H9 (cell line): Measurements from ENCODE around the gene CRISP3. TPM values are rescaled to one million over a fixed set of nuclear protein-coding genes. Genes with fewer than 3 reads are reported as not detected.

ENCODE experiments used
- DNase-seq: peaks from one replicate; pipeline ENCODE4 v3.0.0-alpha.2; 2017
- H2AFZ ChIP-seq: one replicate; pipeline ENCODE4 v1.6.1; 2013; ENCODE audit warnings: mild to moderate bottlenecking, low read length, control low read depth, moderate library complexity
- H2AK5ac ChIP-seq: 2 replicates; pipeline ENCODE4 v1.6.1; 2013; ENCODE audit warnings: low read length, control low read depth, mixed read lengths; ENCODE audit not compliant: insufficient read length
- H2BK120ac ChIP-seq: one replicate; pipeline ENCODE4 v1.6.1; 2013; ENCODE audit warnings: low read depth, mild to moderate bottlenecking, low read length, control low read depth, inconsistent platforms; ENCODE audit not compliant: poor library complexity, severe bottlenecking
- H2BK12ac ChIP-seq: 2 replicates; pipeline ENCODE4 v1.6.1; 2013; ENCODE audit warnings: low read length, control low read depth, mixed read lengths, low read depth; ENCODE audit not compliant: insufficient read length
- H2BK15ac ChIP-seq: 2 replicates; pipeline ENCODE4 v1.6.1; 2013; ENCODE audit warnings: low read depth, low read length, control low read depth
- H2BK20ac ChIP-seq: one replicate; pipeline ENCODE4 v1.6.1; 2013; ENCODE audit warnings: low read depth, mild to moderate bottlenecking, low read length, control low read depth, inconsistent platforms; ENCODE audit not compliant: poor library complexity, severe bottlenecking
- H2BK5ac ChIP-seq: 2 replicates; pipeline ENCODE4 v1.6.1; 2013; ENCODE audit warnings: low read length, control low read depth, mixed read lengths; ENCODE audit not compliant: insufficient read length
- H3K14ac ChIP-seq: 2 replicates; pipeline ENCODE4 v1.6.1; 2013; ENCODE audit warnings: low read length, control low read depth; ENCODE audit not compliant: insufficient read depth
- H3K18ac ChIP-seq: 2 replicates; pipeline ENCODE4 v1.6.1; 2013; ENCODE audit warnings: low read depth, mild to moderate bottlenecking, mixed read lengths, low read length, control low read depth; ENCODE audit not compliant: insufficient read length
- H3K23ac ChIP-seq: 2 replicates; pipeline ENCODE4 v1.6.1; 2013; ENCODE audit warnings: low read length, control low read depth, mixed read lengths, low read depth; ENCODE audit not compliant: insufficient read length
- H3K23me2 ChIP-seq: 2 replicates; pipeline ENCODE4 v1.6.1; 2013; ENCODE audit warnings: low read depth, mild to moderate bottlenecking, mixed read lengths, low read length, control low read depth; ENCODE audit not compliant: insufficient read length, poor library complexity, severe bottlenecking
- H3K27ac ChIP-seq: 2 replicates; pipeline ENCODE4 v1.5.1; 2013; ENCODE audit warnings: low read length, control low read depth, mixed read lengths, low read depth; ENCODE audit not compliant: insufficient read length
- H3K27me3 ChIP-seq: 2 replicates; pipeline ENCODE4 v1.6.1; 2013; ENCODE audit warnings: low read length, control low read depth, inconsistent platforms; ENCODE audit not compliant: insufficient read depth
- H3K4ac ChIP-seq: 2 replicates; pipeline ENCODE4 v1.6.1; 2013; ENCODE audit warnings: low read depth, mild to moderate bottlenecking, control low read depth, inconsistent platforms, low read length, moderate library complexity
- H3K4me1 ChIP-seq: 2 replicates; pipeline ENCODE4 v1.6.1; 2013; ENCODE audit warnings: low read length, control low read depth, inconsistent platforms; ENCODE audit not compliant: insufficient read depth
- H3K4me2 ChIP-seq: 2 replicates; pipeline ENCODE4 v1.6.1; 2013; ENCODE audit warnings: low read length, control low read depth, mixed read lengths; ENCODE audit not compliant: insufficient read length, insufficient read depth
- H3K56ac ChIP-seq: 2 replicates; pipeline ENCODE4 v1.6.1; 2013; ENCODE audit warnings: low read depth, mild to moderate bottlenecking, mixed read lengths, low read length, control low read depth; ENCODE audit not compliant: insufficient read length
- H3K79me1 ChIP-seq: 2 replicates; pipeline ENCODE4 v1.6.1; 2013; ENCODE audit warnings: low read depth, mild to moderate bottlenecking, moderate library complexity, low read length, control low read depth, inconsistent platforms; ENCODE audit not compliant: insufficient read depth, poor library complexity, severe bottlenecking
- H3K79me2 ChIP-seq: 2 replicates; pipeline ENCODE4 v1.6.1; 2013; ENCODE audit warnings: low read length, control low read depth, inconsistent platforms; ENCODE audit not compliant: insufficient read depth
- H3K9ac ChIP-seq: 2 replicates; pipeline ENCODE4 v1.6.1; 2013; ENCODE audit warnings: low read length, control low read depth, mixed read lengths; ENCODE audit not compliant: insufficient read length; ENCODE audit errors: extremely low read depth
- H3K9me3 ChIP-seq: one replicate; pipeline ENCODE4 v1.6.1; 2013; ENCODE audit warnings: low read depth, low read length, inconsistent platforms; ENCODE audit not compliant: control insufficient read depth
- H3T11ph ChIP-seq: one replicate; pipeline ENCODE4 v1.6.1; 2013; ENCODE audit warnings: mild to moderate bottlenecking, low read length, control low read depth, inconsistent platforms
- H4K20me1 ChIP-seq: one replicate; pipeline ENCODE4 v1.6.1; 2013; ENCODE audit not compliant: control insufficient read depth, insufficient read length, insufficient read depth
- H4K5ac ChIP-seq: 2 replicates; pipeline ENCODE4 v1.6.1; 2013; ENCODE audit warnings: low read depth, mild to moderate bottlenecking, mixed read lengths, low read length, control low read depth; ENCODE audit not compliant: insufficient read length
- H4K8ac ChIP-seq: replicated peaks from 2 replicates; pipeline ENCODE4 v1.6.1; 2013; ENCODE audit warnings: low read length, control low read depth, mixed read lengths, low read depth; ENCODE audit not compliant: insufficient read length
- H4K91ac ChIP-seq: 2 replicates; pipeline ENCODE4 v1.6.1; 2013; ENCODE audit warnings: low read depth, mild to moderate bottlenecking, moderate library complexity, mixed read lengths, low read length, control low read depth; ENCODE audit not compliant: insufficient read length
- H3K27ac Mint-ChIP-seq, 3 experiments: 2 replicates in 2 of 3; 3 replicates in 1 of 3; pipeline ENCODE4 v1.8.0; 2020 to 2021; ENCODE audit warnings: mixed read lengths in 3 of 3, mild to moderate bottlenecking in 1 of 3, moderate library complexity in 1 of 3
- H3K27me3 Mint-ChIP-seq: 2 replicates; pipeline ENCODE4 v1.8.0; 2021; ENCODE audit warnings: low read depth, mild to moderate bottlenecking, moderate library complexity, mixed read lengths
- H3K36me3 Mint-ChIP-seq, 3 experiments: 2 replicates in 2 of 3; 3 replicates in 1 of 3; pipeline ENCODE4 v1.8.0; 2020 to 2021; ENCODE audit warnings: low read depth in 3 of 3, mixed read lengths in 3 of 3; ENCODE audit not compliant: insufficient read depth in 1 of 3
- H3K4me1 Mint-ChIP-seq, 2 experiments: 2 replicates each; pipeline ENCODE4 v1.8.0; 2020; ENCODE audit warnings: mixed read lengths in 2 of 2
- H3K4me3 Mint-ChIP-seq, 2 experiments: 2 replicates in 1 of 2; 3 replicates in 1 of 2; pipeline ENCODE4 v1.8.0; 2020 to 2021; ENCODE audit warnings: mild to moderate bottlenecking in 2 of 2, mixed read lengths in 2 of 2, moderate library complexity in 1 of 2
- H3K9me3 Mint-ChIP-seq, 2 experiments: 2 replicates in 1 of 2; 3 replicates in 1 of 2; pipeline ENCODE4 v1.8.0; 2020; ENCODE audit warnings: mild to moderate bottlenecking in 2 of 2, mixed read lengths in 2 of 2, moderate library complexity in 1 of 2
- CTCF ChIP-seq: fragments of 200-600 bp; sonication (generic); conservative IDR thresholded peaks from 3 replicates; pipeline ENCODE4 v1.8.0; 2021; ENCODE audit warnings: antibody characterized with exemption, mild to moderate bottlenecking
- WGBS: extraction: QIAGEN DNeasy Blood & Tissue Kit; methylation state at CpG from one replicate; pipeline ENCODE4 v1.1.7; 2013; ENCODE audit warnings: missing lambda C conversion rate, low lambda C conversion rate, mixed read lengths; ENCODE audit not compliant: insufficient read length; ENCODE audit errors: extremely low coverage; 5-methylcytosine and 5-hydroxymethylcytosine counted together
- total RNA-seq: library from RNA; stranded (reverse); gene quantifications from 2 replicates; pipeline ENCODE4 v1.2.1, GENCODE V29; 2021

CRISP3 gene
- total RNA-seq, 1 experiment from 2014 or later: not detected

- Histone ChIP-seq H2BK12ac (no peak overlapping the region), H2BK15ac (no peak overlapping the region), H2AK5ac (no peak overlapping the region), H3K56ac (no peak overlapping the region), H3K23me2 (no peaks in the 10 kb centered on the region), H3K14ac (no peak overlapping the region), H2BK120ac (no peak overlapping the region), H4K8ac (no peak overlapping the region), H3K27me3 (no peaks in the 10 kb centered on the region), H4K5ac (no peak overlapping the region), H3K79me1 (no peaks in the 10 kb centered on the region), H4K91ac (no peak overlapping the region), H3K18ac (no peak overlapping the region), H3K4ac (no peak overlapping the region), H3K9me3 (no peaks in the 10 kb centered on the region), H3T11ph (no peak overlapping the region), H4K20me1 (no peaks in the 10 kb centered on the region), H2BK20ac (no peak overlapping the region), H3K23ac (no peak overlapping the region), H3K4me1 (no peaks in the 10 kb centered on the region), H3K79me2 (no peaks in the 10 kb centered on the region), H3K9ac (no peak overlapping the region), H2BK5ac (no peak overlapping the region), H3K4me2 (no peak overlapping the region), H2AFZ (no peak overlapping the region), H3K27ac (no peak overlapping the region)
- WGBS: no CpG with 5 or more reads among the region's 7 CpGs
- Mint-ChIP-seq H3K27me3 (no peaks in the 10 kb centered on the region), H3K9me3 (peaks cover 0 to 4% of the 10 kb centered on the region in 2 experiments; a peak in 1 of 5 replicates), H3K27ac (no peak overlapping the region), H3K4me1 (peaks cover 2 to 7% of the 10 kb centered on the region in 2 experiments; a peak in 3 of 4 replicates), H3K4me3 (no peak overlapping the region), H3K36me3 (peaks cover 0 to 6% (median 3%) of the 10 kb centered on the region in 3 experiments; a peak in 2 of 7 replicates)
- no peak for DNase-seq
- TF ChIP-seq CTCF: no peak
Observed at GRCh38 chr6:49782725-49783124, 38.5 kb upstream of the CRISP3 start.
